T-cell (primary cell): ENCODE measurements around the gene ZNF672. TPM values are rescaled to one million over a fixed set of nuclear protein-coding genes. Genes with fewer than 3 reads are reported as not detected.
A peak's percentile ranks its signal among the peaks of the same experiment; 100 is the strongest.

ENCODE experiments used
- ATAC-seq, 4 experiments: fragments of 200-7000 bp in 3 of 4; fragments of 150-1000 bp in 1 of 4; cut with Tn5 transposase; replicated peaks in 1 of 4; 1 replicate in 3 of 4; 2 replicates in 1 of 4; pipeline ENCODE4 v1.10.0; 2021; ENCODE audit warnings: moderate library complexity in 3 of 4, mild to moderate bottlenecking in 2 of 4, moderate number of reproducible peaks in 1 of 4
- CTCF ChIA-PET, 2 donors: fragments of 300-600 bp; sonication (Branson Sonifier 250); formaldehyde crosslinking; loops; one replicate each; lab custom pipeline; 2022; ENCODE audit warnings: antibody characterized with exemption in 2 of 2; lab: Charles Lee
- POLR2A ChIA-PET, 2 donors: fragments of 300-600 bp; sonication (Branson Sonifier 250); formaldehyde crosslinking; loops; one replicate each; lab custom pipeline; 2022; ENCODE audit warnings: antibody characterized with exemption in 2 of 2; lab: Charles Lee
- DNase-seq, 35 experiments: peaks; one replicate each; pipeline versions ENCODE4 v3.0.0 to v3.0.0-alpha.2; 2013 to 2023
- H3K27ac ChIP-seq: one replicate; pipeline ENCODE4 v1.5.1; 2013; ENCODE audit warnings: low read length
- H3K27me3 ChIP-seq, 2 experiments: replicated peaks in 1 of 2; 1 replicate in 1 of 2; 2 replicates in 1 of 2; pipeline versions ENCODE4 v1.6.1 to v1.7.0; 2013; ENCODE audit warnings: low read length in 1 of 2, mixed read lengths in 1 of 2; ENCODE audit not compliant: control insufficient read depth in 2 of 2, insufficient read depth in 2 of 2; ENCODE audit errors: extremely low read depth in 1 of 2
- H3K36me3 ChIP-seq, 2 donors: 1 replicate in 1 of 2; 2 replicates in 1 of 2; pipeline versions ENCODE4 v1.6.1 to v1.7.0; 2013; ENCODE audit warnings: low read length in 1 of 2; ENCODE audit not compliant: control insufficient read depth in 2 of 2, insufficient read depth in 1 of 2; ENCODE audit errors: extremely low read depth in 1 of 2
- H3K4me1 ChIP-seq, 2 experiments: 1 replicate in 1 of 2; 2 replicates in 1 of 2; pipeline versions ENCODE4 v1.6.1 to v1.7.0; 2013; ENCODE audit warnings: low read length in 2 of 2, mixed read lengths in 1 of 2; ENCODE audit not compliant: insufficient read depth in 2 of 2, control insufficient read depth in 1 of 2; ENCODE audit errors: extremely low read depth in 1 of 2
- H3K4me3 ChIP-seq, 2 donors: 1 replicate in 1 of 2; 2 replicates in 1 of 2; pipeline versions ENCODE4 v1.5.1 to v1.7.0; 2013; ENCODE audit warnings: mild to moderate bottlenecking in 2 of 2, low read length in 1 of 2, moderate library complexity in 1 of 2; ENCODE audit not compliant: control insufficient read depth in 1 of 2; ENCODE audit errors: extremely low read depth in 1 of 2
- H3K9me3 ChIP-seq: 2 replicates; pipeline ENCODE4 v1.7.0; 2013
- H3K27ac Mint-ChIP-seq, 2 donors: one replicate each; pipeline ENCODE4 v1.8.0; 2020 to 2021; ENCODE audit warnings: mild to moderate bottlenecking in 2 of 2, mixed read lengths in 2 of 2
- H3K27me3 Mint-ChIP-seq, 2 donors: one replicate each; pipeline ENCODE4 v1.8.0; 2021 to 2022; ENCODE audit warnings: mixed read lengths in 2 of 2
- H3K36me3 Mint-ChIP-seq: one replicate; pipeline ENCODE4 v1.8.0; 2021; ENCODE audit warnings: mixed read lengths
- H3K4me1 Mint-ChIP-seq, 3 donors: one replicate each; pipeline ENCODE4 v1.8.0; 2020 to 2022; ENCODE audit warnings: mixed read lengths in 3 of 3, mild to moderate bottlenecking in 1 of 3
- H3K4me3 Mint-ChIP-seq, 3 donors: one replicate each; pipeline ENCODE4 v1.8.0; 2020 to 2022; ENCODE audit warnings: mild to moderate bottlenecking in 3 of 3, mixed read lengths in 3 of 3, moderate library complexity in 3 of 3
- H3K9me3 Mint-ChIP-seq, 3 donors: one replicate each; pipeline ENCODE4 v1.8.0; 2020 to 2022; ENCODE audit warnings: mixed read lengths in 3 of 3
- WGBS: methylation state at CpG from one replicate; pipeline ENCODE4 v1.1.5; 2013; ENCODE audit warnings: missing lambda C conversion rate; ENCODE audit not compliant: insufficient coverage; 5-methylcytosine and 5-hydroxymethylcytosine counted together
- total RNA-seq, 35 experiments: library from RNA in 6 of 35; stranded (reverse) in 6 of 35; fragments of 120-200 nt in 1 of 35; gene quantifications; one replicate each; pipeline versions ENCODE4 v1.2.1 to v1.2.4 and lab custom pipeline; 2013 to 2026

ZNF672 gene
- total RNA-seq, 5 donors from 2014 or later (not counting 1 experiment from before 2014, with no cell fraction given) = 27.7 to 46.7 (median 42.1) TPM

DNA sequence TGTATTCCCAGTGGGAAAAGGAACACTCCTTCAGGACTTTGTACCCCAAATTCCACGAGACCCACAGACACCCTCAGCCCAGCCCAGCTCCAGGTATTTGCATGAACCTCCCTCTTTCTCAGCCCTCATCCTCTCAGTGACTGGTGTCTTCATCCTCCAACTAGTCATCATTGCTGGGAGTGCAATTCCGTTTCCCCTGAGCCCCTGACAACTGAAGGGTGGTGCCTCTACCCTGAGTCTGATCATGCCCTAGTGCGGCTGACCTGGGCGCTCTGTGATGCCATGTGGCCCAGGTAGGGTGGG is 24.6 kb downstream of the ZNF672 start:
- no peaks in the 10 kb centered on the region for H3K9me3 ChIP-seq
- DNase-seq (peak in 1 of 35 experiments; percentile 12), ATAC-seq (peak; percentile 14 to 23 (median 16))
- 28% methylated on average over 3 of the region's 4 CpGs for WGBS
- H3K27me3 ChIP-seq = peaks cover 0 to 5% of the 10 kb centered on the region in 2 experiments
- H3K4me1 ChIP-seq = peaks cover 17 to 33% of the 10 kb centered on the region in 2 experiments
- Mint-ChIP-seq H3K9me3 (no peaks in the 10 kb centered on the region), H3K27ac (peak overlapping the region; percentile 83 to 93), H3K4me3 (peak overlapping the region; percentile 86 to 89 (median 88)), H3K27me3 (no peaks in the 10 kb centered on the region), H3K36me3 (no peaks in the 10 kb centered on the region), H3K4me1 (peaks cover 46 to 58% (median 55%) of the 10 kb centered on the region in 3 donors)
- POLR2A ChIA-PET = no interaction called here
- H3K27ac ChIP-seq = peak overlapping the region; percentile 67
- no peaks in the 10 kb centered on the region for H3K36me3 ChIP-seq
- CTCF ChIA-PET = no interaction called here
- peak overlapping the region; percentile 78 to 90 for H3K4me3 ChIP-seq

DNA sequence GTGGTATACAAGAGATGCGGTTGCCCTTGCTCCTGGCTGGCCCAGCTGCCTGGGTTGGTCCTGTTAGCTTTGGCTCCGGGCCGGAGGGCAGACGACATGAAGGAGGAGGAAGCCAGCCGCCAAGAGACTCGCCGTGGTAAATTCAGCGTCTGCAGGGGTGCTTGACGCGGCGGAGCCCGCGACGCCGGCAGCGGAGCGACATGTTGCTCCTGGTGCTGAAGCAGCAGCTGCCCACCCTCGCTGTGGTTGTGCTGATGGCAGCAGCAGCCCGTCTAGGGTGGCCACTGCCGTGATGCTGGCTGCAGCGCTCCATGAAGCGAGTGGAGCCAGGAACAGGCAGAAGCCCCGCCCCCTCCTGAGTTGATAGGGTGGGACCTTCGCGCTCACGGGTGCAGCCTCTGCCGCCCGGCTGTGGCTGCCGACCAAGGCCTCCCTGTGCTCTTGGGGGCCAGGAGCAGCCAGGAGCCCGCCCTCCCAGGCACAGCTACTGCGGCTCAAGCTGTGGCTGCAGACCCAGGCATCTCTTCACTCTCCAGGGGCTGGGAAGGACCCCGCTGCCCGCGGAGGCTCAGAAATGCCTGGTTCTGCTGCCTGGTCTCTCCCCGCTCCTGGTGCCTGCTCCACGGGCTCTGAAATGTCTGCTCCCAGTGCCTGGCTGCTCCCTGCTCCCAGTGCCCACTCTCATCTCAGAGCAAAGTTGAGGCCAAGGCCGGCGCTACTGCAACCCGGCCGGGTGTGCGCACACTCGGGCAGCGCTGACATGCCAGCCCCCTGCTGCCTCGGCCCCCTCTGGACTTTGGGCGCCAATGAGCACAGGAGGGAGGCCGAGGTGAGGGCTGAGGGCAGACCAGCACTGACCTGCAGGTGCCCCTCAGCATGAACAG is 25.2 kb downstream of the ZNF672 start:
- Histone ChIP-seq H3K4me1 (peaks cover 14 to 27% of the 10 kb centered on the region in 2 experiments), H3K27me3 (peaks cover 0 to 5% of the 10 kb centered on the region in 2 experiments), H3K9me3 (no peaks in the 10 kb centered on the region), H3K36me3 (no peaks in the 10 kb centered on the region), H3K27ac (peak overlapping the region; percentile 67), H3K4me3 (peak overlapping the region; percentile 78 to 90)
- DNase-seq (peak; percentile 41 to 83 (median 69)), ATAC-seq (peak; percentile 63 to 68 (median 66))
- ChIA-PET CTCF (no interaction called here), POLR2A (no interaction called here)
- H3K4me3 Mint-ChIP-seq = peak overlapping the region; percentile 86 to 89 (median 88)
- peak overlapping the region; percentile 93 for H3K27ac Mint-ChIP-seq
- no peaks in the 10 kb centered on the region for H3K9me3 Mint-ChIP-seq
- H3K36me3 Mint-ChIP-seq = no peaks in the 10 kb centered on the region
- 21% methylated on average over 46 of the region's 46 CpGs for WGBS
- peaks cover 40 to 56% (median 49%) of the 10 kb centered on the region in 3 donors for H3K4me1 Mint-ChIP-seq
- H3K27me3 Mint-ChIP-seq = no peaks in the 10 kb centered on the region

DNA sequence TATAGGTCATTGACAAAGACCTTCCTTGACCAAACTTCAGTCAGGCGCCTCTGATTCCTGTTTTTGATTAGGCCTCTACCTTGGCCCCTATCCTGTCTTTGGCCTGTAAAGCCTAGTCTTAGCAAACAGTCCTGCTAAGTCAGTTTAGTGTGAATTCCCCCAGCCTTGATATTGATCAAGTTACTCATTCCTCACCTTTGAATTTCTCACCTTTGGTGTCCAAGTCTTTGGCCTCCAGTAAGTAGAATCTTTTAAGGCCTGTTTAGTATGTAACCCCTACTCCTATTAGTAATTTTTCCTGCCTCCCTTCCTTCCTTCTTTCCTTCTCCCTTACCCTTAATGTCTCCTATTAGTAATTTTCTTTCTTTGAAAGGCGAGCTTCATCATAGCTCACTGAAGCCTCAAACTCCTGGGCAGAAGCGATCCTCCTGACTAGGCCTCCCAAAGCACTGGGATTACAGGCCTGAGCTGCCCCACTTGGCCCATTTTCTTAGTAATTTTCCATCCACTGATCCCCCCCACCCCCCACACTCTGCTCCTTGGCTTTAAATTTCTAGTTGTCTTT is 33.9 kb downstream of the ZNF672 start:
- Mint-ChIP-seq H3K27me3 (peaks cover 0 to 6% of the 10 kb centered on the region in 2 donors), H3K36me3 (no peaks in the 10 kb centered on the region), H3K27ac (peak overlapping the region in 1 of 2 donors; percentile 24), H3K4me3 (peak overlapping the region in 2 of 3 donors; percentile 4 to 41), H3K9me3 (no peaks in the 10 kb centered on the region), H3K4me1 (peaks cover 23 to 31% (median 27%) of the 10 kb centered on the region in 3 donors)
- H3K36me3 ChIP-seq = no peaks in the 10 kb centered on the region
- no peak for ATAC-seq
- no peak for DNase-seq
- H3K9me3 ChIP-seq = no peaks in the 10 kb centered on the region
- ChIA-PET POLR2A (no interaction called here), CTCF (no interaction called here)
- H3K27me3 ChIP-seq = peaks cover 0 to 5% of the 10 kb centered on the region in 2 experiments
- 100% methylated on average over 1 of the region's 3 CpGs for WGBS
- no peak overlapping the region for H3K27ac ChIP-seq
- no peak overlapping the region for H3K4me3 ChIP-seq
- H3K4me1 ChIP-seq = peaks cover 4 to 20% of the 10 kb centered on the region in 2 experiments

DNA sequence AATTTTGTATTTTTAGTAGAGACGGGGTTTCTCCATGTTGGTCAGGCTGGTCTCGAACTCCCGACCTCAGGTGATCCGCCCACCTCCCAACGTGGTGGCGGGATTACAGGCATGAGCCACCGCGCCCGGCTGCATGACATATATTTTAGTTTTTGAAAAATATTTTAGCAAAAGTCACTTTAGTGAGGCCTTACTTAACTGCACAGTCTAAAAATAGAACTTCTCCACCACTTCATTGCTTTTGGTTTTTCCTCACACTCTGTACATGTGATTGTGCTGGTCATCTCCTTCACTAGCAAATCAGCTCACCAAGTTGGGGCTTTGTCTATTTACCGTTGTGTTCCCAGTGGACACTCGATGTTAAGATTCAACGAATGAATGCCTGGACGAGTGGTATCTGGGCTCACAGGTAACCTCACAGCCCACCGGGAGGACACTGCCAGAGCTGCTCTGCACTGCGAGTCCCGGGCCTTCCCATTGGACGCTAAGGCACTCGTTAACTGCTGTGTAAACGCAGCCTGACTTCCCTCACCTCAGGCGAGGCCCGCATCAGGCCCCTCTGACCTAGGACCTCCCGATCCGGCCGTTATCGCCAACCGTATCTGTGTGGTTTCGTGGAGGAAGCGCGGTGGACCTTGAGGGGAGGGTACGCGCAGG is 34.9 kb downstream of the ZNF672 start:
- Mint-ChIP-seq H3K27me3 (peaks cover 0 to 6% of the 10 kb centered on the region in 2 donors), H3K9me3 (no peaks in the 10 kb centered on the region), H3K4me1 (peaks cover 23 to 34% (median 27%) of the 10 kb centered on the region in 3 donors), H3K4me3 (peak overlapping the region; percentile 87 to 95 (median 93)), H3K36me3 (no peaks in the 10 kb centered on the region), H3K27ac (peak overlapping the region; percentile 96 to 97)
- peaks cover 4 to 20% of the 10 kb centered on the region in 2 experiments for H3K4me1 ChIP-seq
- ChIA-PET CTCF (interaction anchor here in 1 of 2 donors (1.0 to 1.1 kb wide), 2 partner anchors 20 to 31 kb away, joined by 3 read pairs; no protein-coding TSS in a partner anchor), POLR2A (interaction anchor here in 1 of 2 donors (2.2 kb wide), 1 partner anchor 47 kb away, joined by 6 read pairs; the partner anchor contains the start of gene SH3BP5L)
- H3K36me3 ChIP-seq = no peaks in the 10 kb centered on the region
- no peaks in the 10 kb centered on the region for H3K27me3 ChIP-seq
- WGBS = 1% methylated on average over 17 of the region's 31 CpGs
- peak overlapping the region; percentile 89 to 94 for H3K4me3 ChIP-seq
- DNase-seq (peak in 18 of 35 experiments; percentile 3 to 57 (median 24)), ATAC-seq (peak; percentile 22 to 37 (median 29))
- H3K27ac ChIP-seq = peak overlapping the region; percentile 76
- no peaks in the 10 kb centered on the region for H3K9me3 ChIP-seq

DNA sequence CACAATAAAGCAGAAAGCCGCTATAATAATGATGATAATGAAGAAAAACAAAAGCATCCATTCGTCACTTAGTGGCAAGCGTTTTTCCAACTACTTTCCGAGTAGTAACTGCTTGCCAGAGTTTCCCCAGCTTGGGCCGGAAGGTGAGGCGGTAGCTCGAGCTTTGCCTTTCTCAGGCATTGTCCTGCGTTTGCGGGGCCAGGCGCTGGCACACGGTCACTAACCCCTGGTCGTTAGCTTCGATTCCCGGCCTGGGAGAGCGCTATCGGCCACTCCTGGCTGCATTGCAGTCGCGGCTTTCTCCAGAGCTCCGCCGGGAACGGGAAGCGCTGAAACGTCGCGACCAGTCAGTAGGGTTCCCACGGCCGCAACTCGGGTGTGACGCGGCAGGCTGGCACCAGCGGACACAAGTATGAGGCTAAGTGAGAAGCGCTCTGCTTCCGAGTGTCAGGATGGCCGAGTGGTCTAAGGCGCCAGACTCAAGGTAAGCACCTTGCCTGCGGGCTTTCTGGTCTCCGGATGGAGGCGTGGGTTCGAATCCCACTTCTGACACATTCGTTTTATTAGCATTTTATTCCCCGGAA is 35.5 kb downstream of the ZNF672 start:
- Histone ChIP-seq H3K27me3 (no peaks in the 10 kb centered on the region), H3K4me1 (peaks cover 4 to 20% of the 10 kb centered on the region in 2 experiments), H3K4me3 (peak overlapping the region; percentile 89 to 94), H3K9me3 (no peaks in the 10 kb centered on the region), H3K36me3 (no peaks in the 10 kb centered on the region), H3K27ac (peak overlapping the region; percentile 76)
- DNase-seq (peak; percentile 73 to 95 (median 86)), ATAC-seq (peak; percentile 78 to 80 (median 78))
- Mint-ChIP-seq H3K4me3 (peak overlapping the region; percentile 87 to 95 (median 93)), H3K36me3 (no peaks in the 10 kb centered on the region), H3K27me3 (peaks cover 0 to 6% of the 10 kb centered on the region in 2 donors), H3K4me1 (peaks cover 23 to 34% (median 27%) of the 10 kb centered on the region in 3 donors), H3K9me3 (no peaks in the 10 kb centered on the region), H3K27ac (peak overlapping the region; percentile 96 to 97)
- ChIA-PET CTCF (interaction anchor here in 1 of 2 donors (1.0 to 1.1 kb wide), 3 partner anchors 20 to 33 kb away, joined by 3 to 5 read pairs (median 3); no protein-coding TSS in a partner anchor), POLR2A (interaction anchor here in 1 of 2 donors (2.2 kb wide), 1 partner anchor 48 kb away, joined by 6 read pairs; the partner anchor contains the start of gene SH3BP5L)
- under 1% methylated on average over 37 of the region's 41 CpGs for WGBS
